ENCODE measurements around the gene CDR2. TPM values are rescaled to one million over a fixed set of nuclear protein-coding genes. Genes with fewer than 3 reads are reported as not detected.
A peak's percentile ranks its signal among the peaks of the same experiment; 100 is the strongest.

The CDR2 gene
- total and polyA plus RNA-seq, 9 of the 15 experiments (the other 6 are each of a cell fraction or from before 2014, with no cell fraction given) = 4.6 to 30.3 (median 19.9) TPM

DNA sequence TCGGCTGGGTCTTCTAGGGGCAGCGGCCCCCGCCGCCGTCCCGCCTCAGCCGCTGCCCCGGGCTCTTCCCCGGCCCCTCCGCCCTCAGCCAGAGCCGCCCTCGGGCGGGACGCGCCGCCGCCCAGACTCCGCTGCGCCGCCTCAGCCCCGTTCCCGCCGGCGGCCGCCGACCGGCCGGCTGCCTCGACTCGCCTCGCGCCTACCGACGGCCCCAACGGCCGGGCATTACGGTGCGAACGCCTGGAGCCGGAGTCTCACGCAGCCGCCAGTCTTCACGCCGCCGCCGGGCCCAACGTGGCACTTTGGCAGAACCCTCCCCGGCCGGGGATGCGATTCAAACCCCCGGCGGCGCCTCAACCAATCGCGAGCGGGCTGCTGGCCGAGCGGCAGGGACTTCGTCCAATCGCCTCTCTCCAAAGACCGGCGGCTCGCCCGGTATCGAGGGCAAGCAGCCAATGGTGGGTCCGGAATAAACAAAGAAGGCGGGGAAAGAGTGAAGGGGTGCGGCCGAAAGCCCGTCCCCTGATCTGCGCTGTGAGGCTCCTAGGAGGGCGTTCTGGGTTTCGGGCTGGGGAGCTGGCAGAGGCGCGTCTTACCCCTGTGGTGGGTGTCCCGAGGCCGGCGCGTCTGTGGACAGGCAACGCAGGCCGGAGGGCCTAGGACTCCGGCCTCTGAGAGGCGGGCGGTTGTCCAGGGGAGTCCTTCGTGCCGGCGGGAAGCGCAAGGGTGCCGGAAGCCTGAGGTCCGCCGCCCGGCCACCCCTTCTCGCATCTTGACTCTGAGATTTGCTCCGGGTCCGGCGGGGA, at the start of gene CDR2 (continued):
- TF ChIP-seq PREB (CRISPR knock-in tag; IDR thresholded peaks at IDR 0.05) (no peak), HMGN3 (IDR thresholded peaks at IDR 0.05; ENCODE audit: borderline replicate concordance, extremely low read depth, insufficient read length, low read depth, low read length) (peak; percentile 44), GTF2A2 (tag; IDR thresholded peaks at IDR 0.05) (no peak), PRPF4 (IDR thresholded peaks at IDR 0.05; ENCODE audit: insufficient read depth, low read depth, low read length, poor library complexity, severe bottlenecking) (no peak), FOS (IDR thresholded peaks at IDR 0.05; ENCODE audit: extremely low read depth, insufficient read length) (peak; percentile 98), ZNF133 (CRISPR knock-in tag; IDR thresholded peaks at IDR 0.05) (no peak), GABPB1 (CRISPR knock-in tag; IDR thresholded peaks at IDR 0.05) (no peak), BRF1 (IDR thresholded peaks at IDR 0.05; ENCODE audit: borderline replicate concordance, extremely low read depth, insufficient read length) (no peak), TARDBP (IDR thresholded peaks at IDR 0.05) (no peak), ZSCAN29 (IDR thresholded peaks at IDR 0.05) (no peak), ARID1B (IDR thresholded peaks at IDR 0.05) (no peak), NCOA4 (IDR thresholded peaks at IDR 0.05; ENCODE audit: partially characterized antibody) (no peak), ZMIZ1 (IDR thresholded peaks at IDR 0.05; ENCODE audit: low read depth in 2 of 2, low read length in 2 of 2) (no peak), FOXA1 (IDR thresholded peaks at IDR 0.05; ENCODE audit: borderline replicate concordance) (no peak), NFXL1 (CRISPR knock-in tag; IDR thresholded peaks at IDR 0.05) (no peak), HSF4 (CRISPR knock-in tag; IDR thresholded peaks at IDR 0.05; ENCODE audit: borderline replicate concordance) (no peak), E2F3 (CRISPR knock-in tag; IDR thresholded peaks at IDR 0.05) (peak; percentile 74; the same call in 1 of the 2 replicates), MTA1 (IDR thresholded peaks at IDR 0.05; ENCODE audit: borderline replicate concordance) (no peak), JUN (IDR thresholded peaks at IDR 0.05; ENCODE audit: borderline replicate concordance, low read depth, low read length) (no peak), JUN (CRISPR knock-in tag; IDR thresholded peaks at IDR 0.05; ENCODE audit: borderline replicate concordance) (no peak)
- TF ChIP-seq, protein P1, sequence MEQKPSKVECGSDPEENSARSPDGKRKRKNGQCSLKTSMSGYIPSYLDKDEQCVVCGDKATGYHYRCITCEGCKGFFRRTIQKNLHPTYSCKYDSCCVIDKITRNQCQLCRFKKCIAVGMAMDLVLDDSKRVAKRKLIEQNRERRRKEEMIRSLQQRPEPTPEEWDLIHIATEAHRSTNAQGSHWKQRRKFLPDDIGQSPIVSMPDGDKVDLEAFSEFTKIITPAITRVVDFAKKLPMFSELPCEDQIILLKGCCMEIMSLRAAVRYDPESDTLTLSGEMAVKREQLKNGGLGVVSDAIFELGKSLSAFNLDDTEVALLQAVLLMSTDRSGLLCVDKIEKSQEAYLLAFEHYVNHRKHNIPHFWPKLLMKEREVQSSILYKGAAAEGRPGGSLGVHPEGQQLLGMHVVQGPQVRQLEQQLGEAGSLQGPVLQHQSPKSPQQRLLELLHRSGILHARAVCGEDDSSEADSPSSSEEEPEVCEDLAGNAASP (IDR thresholded peaks at IDR 0.05) = no peak
